Measurements from ENCODE around the gene RAB6D.

DNA sequence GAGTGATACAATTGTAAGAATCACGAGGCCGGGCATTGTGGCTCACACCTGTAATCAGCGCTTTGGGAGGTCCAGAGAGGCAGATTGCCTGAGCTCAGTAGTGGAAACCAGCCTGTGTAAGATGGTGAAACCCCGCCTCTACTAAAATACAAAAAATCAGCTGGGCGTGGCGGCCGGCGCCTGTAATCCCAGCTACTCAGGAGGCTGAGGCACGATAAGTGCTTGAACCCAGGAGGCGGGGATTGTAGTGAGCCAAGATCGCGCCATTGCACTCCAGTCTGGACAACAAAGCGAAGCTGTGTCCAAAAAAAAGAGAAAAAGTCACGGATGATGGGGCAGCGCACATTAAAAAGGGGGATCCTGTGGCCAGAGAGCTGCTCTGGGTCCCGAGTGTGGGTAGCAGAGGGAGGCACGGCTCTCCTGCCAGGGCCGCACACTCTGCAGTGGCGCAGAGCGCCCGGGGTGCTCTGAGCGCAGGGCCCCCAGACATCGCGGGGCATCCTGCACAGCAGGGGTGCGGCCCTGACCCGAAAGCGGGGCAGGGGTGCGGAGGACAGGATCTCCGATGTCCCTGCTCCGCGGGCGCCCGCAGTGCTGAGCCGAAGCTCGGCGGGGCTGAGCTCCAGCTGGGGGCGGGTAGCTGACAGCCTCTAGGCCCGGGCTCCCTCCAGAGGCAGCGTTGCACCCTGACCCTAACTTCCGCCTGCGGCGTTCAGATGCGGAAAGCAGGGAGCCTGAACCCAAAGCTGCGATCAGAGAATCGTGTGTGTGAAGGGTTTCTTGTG, 30.4 kb upstream of the RAB6D start:
- TF ChIP-seq, protein P1, sequence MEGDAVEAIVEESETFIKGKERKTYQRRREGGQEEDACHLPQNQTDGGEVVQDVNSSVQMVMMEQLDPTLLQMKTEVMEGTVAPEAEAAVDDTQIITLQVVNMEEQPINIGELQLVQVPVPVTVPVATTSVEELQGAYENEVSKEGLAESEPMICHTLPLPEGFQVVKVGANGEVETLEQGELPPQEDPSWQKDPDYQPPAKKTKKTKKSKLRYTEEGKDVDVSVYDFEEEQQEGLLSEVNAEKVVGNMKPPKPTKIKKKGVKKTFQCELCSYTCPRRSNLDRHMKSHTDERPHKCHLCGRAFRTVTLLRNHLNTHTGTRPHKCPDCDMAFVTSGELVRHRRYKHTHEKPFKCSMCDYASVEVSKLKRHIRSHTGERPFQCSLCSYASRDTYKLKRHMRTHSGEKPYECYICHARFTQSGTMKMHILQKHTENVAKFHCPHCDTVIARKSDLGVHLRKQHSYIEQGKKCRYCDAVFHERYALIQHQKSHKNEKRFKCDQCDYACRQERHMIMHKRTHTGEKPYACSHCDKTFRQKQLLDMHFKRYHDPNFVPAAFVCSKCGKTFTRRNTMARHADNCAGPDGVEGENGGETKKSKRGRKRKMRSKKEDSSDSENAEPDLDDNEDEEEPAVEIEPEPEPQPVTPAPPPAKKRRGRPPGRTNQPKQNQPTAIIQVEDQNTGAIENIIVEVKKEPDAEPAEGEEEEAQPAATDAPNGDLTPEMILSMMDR (IDR thresholded peaks at IDR 0.05), result peak in 3 of 6 experiments; percentile 31 to 51 (median 32)
- no peak for TF ChIP-seq POLR2A (IDR thresholded peaks at IDR 0.05)
